Heart left ventricle (tissue), 13 donors: ENCODE results near the gene CDC37L1.

Source experiments
- CTCF ChIP-seq, 12 donors: fragments of 200-600 bp; sonication (generic) in 4 of 12; IDR thresholded peaks; one replicate each; pipeline versions ENCODE4 v1.5.0 to v1.8.0; 2018 to 2022; ENCODE audit warnings: antibody characterized with exemption in 12 of 12, mild to moderate bottlenecking in 5 of 12
- POLR2A ChIP-seq, 2 donors: fragments of 450-650 bp; IDR thresholded peaks; one replicate each; pipeline ENCODE4 v1.6.1; 2017; ENCODE audit warnings: antibody characterized with exemption in 2 of 2, mild to moderate bottlenecking in 2 of 2, moderate library complexity in 2 of 2
- donor health status: ischemic (EF 13 %, LVEDD 7.1; RV severe dilation, severe dysfunction).
- donor health status: DM: no; HTN: yes; CAD: no.
- donor health status: DM: no; HTN: no; CAD: no.
- donor health status: ischemic (EF 25% LVEDD 6.9; RV normal size, moderate dysfunction).
- donor health status: ischemic (EF 25% LVEDD 5.7; RV mildly dilated, moderate dysfunction).
- donor health status: ischemic (EF 35%, LVEDD 5.7; RV mildly dilated, moderate dysfunction).
- donor health status: nonischemic (EF 11% LVEDD 7.7; RV severe dilation, severe dysfunction).
- donor health status: DM: yes; HTN: yes; CAD: no.
- donor health status: PGD.
- donor health status: ischemic (EF 29% LVEDD 5.4; RV normal size, mild dysfunction).
- donor health status: nonischemic (EF 23%, LVEDD 6.1; RV moderate dilation, normal function).

DNA sequence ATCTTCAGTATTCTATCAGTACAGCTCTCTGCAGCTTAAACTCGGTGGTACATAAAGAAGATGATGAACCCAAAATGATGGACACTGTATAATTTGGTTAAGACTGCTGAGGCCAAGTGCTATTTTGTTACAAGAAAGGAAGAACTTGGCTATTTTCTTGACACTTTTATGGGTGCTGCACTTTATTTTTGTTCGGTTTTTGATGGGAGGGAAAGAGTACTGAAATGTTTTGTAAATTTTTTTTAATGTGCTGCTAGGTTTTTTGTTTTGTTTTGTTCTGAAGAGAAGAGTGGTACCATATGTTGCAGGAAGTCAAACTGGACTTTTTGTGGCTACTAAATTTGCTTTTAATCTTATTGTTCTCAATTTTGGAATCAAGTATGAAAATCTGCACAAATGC is 26.7 kb downstream of the CDC37L1 start:
- TF ChIP-seq CTCF (IDR thresholded peaks at IDR 0.05): no peak
- no peak for TF ChIP-seq POLR2A (IDR thresholded peaks at IDR 0.05)
